Hematopoietic multipotent progenitor cell treated with erythropoietin and hydrocortisone succinate and interleukin-3 and kit ligand, for 15 days (in vitro differentiated cells): Measurements from ENCODE around the gene TDRD7.
A peak's percentile ranks its signal among the peaks of the same experiment; 100 is the strongest.

Experiments used
- DNase-seq: peaks from one replicate; pipeline ENCODE4 v3.0.0-alpha.2; 2015; ENCODE audit warnings: low spot score

TDRD7 gene

GRCh38 chr9:97528529-97529230 is 116.8 kb downstream of the TDRD7 start:
- no peak for DNase-seq

- DNase-seq = peak; percentile 59
These were observed 117.6 kb downstream of the TDRD7 start for GRCh38 chr9:97529363-97530076.

- no peak for DNase-seq
These were observed 120.0 kb downstream of the TDRD7 start for GRCh38 chr9:97531888-97532376.

- no peak for DNase-seq
These were observed 122.3 kb downstream of the TDRD7 start for GRCh38 chr9:97534185-97534584.

GRCh38 chr9:97534961-97535594 is 123.2 kb downstream of the TDRD7 start:
- DNase-seq = no peak

GRCh38 chr9:97535771-97536170 is 123.9 kb downstream of the TDRD7 start:
- no peak for DNase-seq

- DNase-seq = no peak
These were observed 124.6 kb downstream of the TDRD7 start for GRCh38 chr9:97536480-97536879.

GRCh38 chr9:97543561-97543960 is 131.7 kb downstream of the TDRD7 start:
- DNase-seq = no peak

- DNase-seq = no peak
These were observed 133.6 kb downstream of the TDRD7 start for GRCh38 chr9:97545486-97545885.
